Left ventricle myocardium superior (tissue), 1 donor: ENCODE data around the gene FADS3. TPM values are rescaled to one million over a fixed set of nuclear protein-coding genes. Genes with fewer than 3 reads are reported as not detected.
"Not testable (repeated sequence)": the region's sequence is repeated elsewhere in the genome, so short reads cannot be mapped to it uniquely, and the experiment has no call there.

Experiments
- ATAC-seq: fragments of 200-7000 bp; cut with Tn5 transposase; one replicate; pipeline ENCODE4 v1.9.1; 2020; ENCODE audit warnings: mild to moderate bottlenecking, moderate library complexity
- DNase-seq: peaks from one replicate; pipeline ENCODE4 v3.0.0-alpha.2; 2020
- intact Hi-C: fragments of 100-400 bp; cut with micrococcal nuclease; formaldehyde crosslinking; loops from one replicate; pipeline ENCODE4 v1.11.0; 2022
- total RNA-seq: library from RNA; stranded (reverse); fragmentation: NEBNext Ultra II Directional; extraction: Animal tissue kit (Norgen Biotek cat#: 25700); gene quantifications from one replicate; pipeline ENCODE4 v1.2.1, GENCODE V29; 2021
- donor health status: DM: no; HTN: yes; CAD: no; lungs with severe emphysema.

The FADS3 gene
- total RNA-seq, 1 donor from 2014 or later = 69.7 TPM

GRCh38 chr11:61885784-61886580 is 5.4 kb downstream of the FADS3 start:
- no peak for ATAC-seq
- intact Hi-C loops = no loop called here
- DNase-seq = no peak

- DNase-seq (no peak), ATAC-seq (no peak)
- intact Hi-C loops = no loop called here
These were observed 6.1 kb downstream of the FADS3 start for GRCh38 chr11:61885166-61885778.

DNA sequence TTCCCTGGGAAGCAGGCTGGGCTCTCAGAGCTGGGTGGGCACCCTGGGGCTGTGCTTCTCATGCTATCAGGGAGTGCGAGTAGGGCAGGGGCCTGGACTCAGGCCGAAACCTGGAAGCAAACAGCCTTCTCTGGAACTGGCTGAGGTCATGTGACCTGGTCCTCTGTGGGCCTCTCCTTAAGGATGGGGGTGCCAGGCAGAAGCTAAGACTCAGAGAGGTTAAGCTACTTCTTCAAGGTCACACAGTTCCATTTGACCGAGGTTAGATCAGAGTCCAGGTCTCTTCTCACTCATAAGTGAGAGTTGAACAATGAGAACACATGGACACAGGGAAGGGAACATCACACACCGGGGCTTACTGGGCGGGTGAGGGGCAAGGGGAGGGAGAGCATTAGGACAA is 7.4 kb downstream of the FADS3 start:
- intact Hi-C loops = no loop called here
- no peak for ATAC-seq

DNA sequence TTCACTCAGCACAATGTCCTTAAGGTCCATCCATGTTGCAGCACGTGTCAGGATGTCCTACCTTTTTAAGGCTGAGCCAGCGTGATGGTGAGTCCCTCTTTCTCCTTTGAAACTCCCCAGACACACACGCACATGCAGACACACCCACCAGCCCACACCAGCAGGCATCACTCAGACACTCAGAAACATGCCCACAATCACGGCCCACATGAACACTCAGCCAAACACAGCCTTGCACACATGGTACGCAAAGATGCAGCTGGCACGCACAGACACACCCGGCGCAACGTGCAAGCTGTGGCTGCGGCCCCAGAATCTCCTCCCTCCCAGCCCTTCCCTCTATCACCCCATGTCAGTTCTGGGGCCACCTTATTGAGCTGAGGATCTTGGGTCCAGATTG is 8.0 kb downstream of the FADS3 start:
- ATAC-seq (no peak), DNase-seq (no peak)
- intact Hi-C loops = no loop called here

More for the DNA sequence above, 7.4 kb downstream of the FADS3 start:
- no peak for DNase-seq

GRCh38 chr11:61882879-61883278 is 8.5 kb downstream of the FADS3 start:
- DNase-seq (no peak), ATAC-seq (no peak)
- intact Hi-C loops = no loop called here

DNA sequence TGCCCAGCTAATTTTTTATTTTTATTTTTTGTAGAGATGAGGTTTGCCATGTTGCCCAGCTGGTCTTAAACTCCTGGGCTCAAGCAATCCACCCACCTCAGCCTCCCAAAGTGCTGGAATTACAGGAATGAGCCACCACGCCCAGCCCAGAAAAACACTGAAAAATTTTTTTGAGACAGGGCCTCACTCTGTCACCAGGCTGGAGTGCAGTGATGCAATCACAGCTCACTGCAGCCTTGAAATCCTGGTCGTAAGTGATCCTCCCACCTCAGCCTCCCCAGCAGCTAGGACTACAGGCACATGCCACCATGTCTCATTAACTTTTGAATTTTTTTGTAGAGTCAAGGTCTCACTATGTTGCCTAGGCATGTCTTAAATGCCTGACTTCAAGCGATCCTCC is 9.1 kb downstream of the FADS3 start:
- ATAC-seq, intact Hi-C loops, DNase-seq: not testable (repeated sequence)

GRCh38 chr11:61881397-61881796 is 9.9 kb downstream of the FADS3 start:
- peak; percentile 48 for ATAC-seq
- intact Hi-C loops = no loop called here
- DNase-seq = no peak

- ATAC-seq (no peak), DNase-seq (no peak)
- intact Hi-C loops = no loop called here
These were observed 10.9 kb downstream of the FADS3 start for GRCh38 chr11:61880454-61880853.

- intact Hi-C loops = no loop called here
These were observed 11.3 kb downstream of the FADS3 start for GRCh38 chr11:61880031-61880430.

GRCh38 chr11:61879152-61879551 is 12.2 kb downstream of the FADS3 start:
- DNase-seq (no peak), ATAC-seq (no peak)
- intact Hi-C loops = no loop called here

More at GRCh38 chr11:61880031-61880430, 11.3 kb downstream of the FADS3 start:
- DNase-seq = no peak
- no peak for ATAC-seq

DNA sequence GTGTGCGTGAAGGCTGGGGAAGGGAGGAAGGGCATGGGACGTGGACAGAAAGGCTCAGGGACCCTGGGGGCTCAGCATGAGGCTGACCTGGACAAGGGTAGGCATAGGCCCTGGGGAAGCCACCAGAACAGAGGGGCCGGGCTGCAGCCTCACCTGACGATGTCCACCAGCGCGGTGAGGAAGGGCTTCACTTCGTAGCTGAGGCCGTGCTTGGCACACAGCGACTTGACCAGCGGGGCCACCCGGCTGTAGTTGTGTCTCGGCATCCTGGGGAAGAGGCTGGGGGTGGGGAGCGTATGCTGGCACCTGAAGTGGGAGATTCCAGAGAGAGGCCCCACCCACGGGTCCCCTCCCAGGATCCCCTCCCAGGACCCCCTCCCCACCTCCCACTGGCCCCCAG is 15.6 kb downstream of the FADS3 start:
- intact Hi-C loops = no loop called here
- no peak for ATAC-seq

DNA sequence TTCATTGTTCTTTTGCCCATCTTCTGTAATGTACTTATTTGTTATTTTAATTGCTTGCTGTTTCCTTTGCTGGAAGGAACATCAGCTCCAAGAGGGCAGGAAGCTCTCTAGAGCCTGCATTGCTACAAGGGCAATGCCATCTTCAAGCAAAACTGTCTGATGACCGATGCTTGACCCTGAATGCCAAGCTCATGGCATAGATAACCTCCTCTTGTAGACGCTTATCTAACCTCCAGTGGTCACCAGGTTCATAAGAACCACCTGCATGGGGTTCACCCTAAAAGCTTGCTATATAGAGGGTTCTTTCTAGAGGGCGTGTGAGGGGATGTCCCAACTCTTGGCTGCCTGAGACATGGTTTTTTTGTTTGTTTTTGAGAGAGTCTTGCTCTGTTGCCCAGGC is 16.5 kb downstream of the FADS3 start:
- intact Hi-C loops = no loop called here
- DNase-seq (no peak), ATAC-seq (no peak)

More for the DNA sequence above, 15.6 kb downstream of the FADS3 start:
- no peak for DNase-seq

GRCh38 chr11:61874377-61874809 is 17.0 kb downstream of the FADS3 start:
- intact Hi-C loops = no loop called here
- ATAC-seq (peak; percentile 76), DNase-seq (peak; percentile 81)

DNA sequence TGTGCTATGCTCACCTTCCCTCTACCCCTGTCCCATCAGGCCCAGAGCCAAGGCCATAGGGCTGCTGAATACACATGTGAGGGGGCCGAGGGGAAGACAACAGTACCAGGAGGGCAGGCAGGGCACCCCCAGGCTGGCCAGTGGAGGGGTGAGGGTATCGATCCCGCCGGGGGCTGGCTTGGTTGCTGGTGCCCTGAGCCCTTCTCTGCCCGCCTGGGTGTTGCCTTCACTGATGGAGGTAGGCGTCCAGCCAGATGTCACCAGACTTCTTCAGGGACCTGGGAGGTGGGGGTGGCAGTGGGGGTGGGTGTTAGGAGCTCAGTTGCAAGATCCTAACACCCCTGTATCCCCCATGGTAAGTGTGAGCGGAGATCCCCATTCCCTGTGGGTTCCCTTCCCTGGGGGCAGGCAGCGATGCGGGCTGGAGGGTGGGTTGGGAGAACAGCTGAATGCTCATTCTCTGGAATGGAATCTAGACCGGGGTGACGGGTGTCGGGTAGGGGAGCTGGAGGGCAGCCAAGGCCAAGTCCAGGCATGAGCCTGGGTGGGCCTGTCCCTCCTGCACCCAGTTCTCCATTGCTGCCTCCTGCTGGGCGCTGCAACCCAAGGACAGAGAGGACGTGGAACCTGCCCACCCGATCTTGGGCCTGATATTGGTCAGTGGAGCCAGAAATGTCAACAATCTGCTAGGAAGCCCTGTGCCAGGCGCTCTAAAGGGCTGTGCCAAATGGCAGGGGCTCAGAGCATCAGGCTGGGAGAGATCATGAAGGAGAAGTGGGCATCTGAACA is 17.6 kb downstream of the FADS3 start:
- DNase-seq (no peak), ATAC-seq (peak; percentile 33)
- intact Hi-C loops = no loop called here

DNA sequence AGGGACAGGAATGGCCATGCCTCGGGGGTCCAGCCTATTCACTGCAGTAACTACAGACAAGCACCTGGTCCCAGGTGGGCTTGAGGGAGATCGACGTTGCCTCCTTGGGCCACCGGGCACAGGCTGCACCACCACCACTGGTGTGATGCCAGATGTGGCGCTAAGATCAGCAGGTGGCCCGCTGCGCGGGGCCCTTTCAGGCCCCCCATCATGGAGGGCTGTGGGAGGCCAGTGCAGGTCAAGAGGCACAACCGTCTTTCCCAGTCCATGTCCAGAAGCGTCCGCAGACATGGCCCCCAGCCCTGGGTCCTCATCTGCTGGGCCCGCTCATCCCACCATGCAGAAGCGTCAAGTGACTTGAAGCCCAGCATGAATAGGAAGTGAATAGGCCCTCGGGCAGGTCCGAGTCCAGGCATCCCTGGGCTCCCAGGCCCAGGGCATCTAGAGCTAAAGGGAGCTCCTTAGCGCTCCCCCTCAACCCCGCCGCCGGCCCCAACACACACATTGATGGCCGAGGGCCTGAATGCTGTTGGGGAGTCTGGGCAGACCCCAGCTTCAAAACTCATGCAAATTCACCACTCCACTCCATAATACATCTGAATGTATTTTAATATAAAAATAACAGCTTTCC is 18.3 kb downstream of the FADS3 start:
- ATAC-seq (no peak), DNase-seq (no peak)
- intact Hi-C loops = no loop called here

DNA sequence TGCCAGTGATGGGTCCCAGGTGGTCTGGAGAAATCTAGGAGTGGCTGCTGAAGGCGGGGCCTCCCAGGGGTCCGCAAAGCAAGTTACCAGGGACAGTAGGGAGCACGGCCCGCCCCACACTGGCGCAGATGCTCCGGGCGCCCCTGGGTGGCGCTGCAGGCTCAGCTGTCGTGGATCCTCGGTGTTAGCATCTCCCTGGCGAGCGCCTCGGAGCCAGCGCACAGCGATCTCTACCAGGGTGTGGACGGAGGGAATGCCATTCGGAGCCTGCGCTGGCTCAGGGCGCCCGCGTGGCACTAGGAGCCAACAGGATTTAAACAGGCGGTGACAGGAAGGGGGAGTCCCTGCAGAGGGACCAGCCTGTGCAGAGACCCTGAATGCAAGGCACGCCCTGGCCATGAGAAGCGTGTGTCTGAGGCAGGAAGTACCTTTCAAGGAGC is 20.2 kb downstream of the FADS3 start:
- DNase-seq (peak; percentile 90), ATAC-seq (peak; percentile 84)
- intact Hi-C loops = no loop called here

DNA sequence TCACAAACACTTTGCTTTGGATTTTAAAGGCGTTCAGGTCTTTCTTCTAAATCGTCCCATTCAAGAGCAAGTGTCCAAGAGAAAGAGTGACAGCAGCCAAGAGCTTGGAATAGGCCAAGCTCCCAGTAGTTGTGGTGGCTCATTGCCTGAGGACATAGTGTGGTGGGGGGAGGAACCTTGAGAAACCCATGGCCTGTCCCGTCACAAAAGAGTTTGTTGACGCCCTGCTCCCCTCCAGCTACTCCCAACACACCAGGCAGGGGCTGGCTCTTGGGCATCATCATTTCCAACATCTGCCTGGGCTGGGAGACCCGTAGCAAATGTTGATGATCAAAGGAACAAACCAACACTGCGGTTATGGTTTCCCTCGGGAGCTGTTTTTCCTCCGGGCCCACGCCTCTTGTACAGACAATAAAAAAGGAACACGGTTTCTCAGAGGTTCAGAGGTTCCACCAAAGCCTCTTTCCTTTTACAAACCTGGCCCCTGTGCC is 20.8 kb downstream of the FADS3 start:
- intact Hi-C loops = no loop called here
- DNase-seq = no peak
- ATAC-seq = no peak

DNA sequence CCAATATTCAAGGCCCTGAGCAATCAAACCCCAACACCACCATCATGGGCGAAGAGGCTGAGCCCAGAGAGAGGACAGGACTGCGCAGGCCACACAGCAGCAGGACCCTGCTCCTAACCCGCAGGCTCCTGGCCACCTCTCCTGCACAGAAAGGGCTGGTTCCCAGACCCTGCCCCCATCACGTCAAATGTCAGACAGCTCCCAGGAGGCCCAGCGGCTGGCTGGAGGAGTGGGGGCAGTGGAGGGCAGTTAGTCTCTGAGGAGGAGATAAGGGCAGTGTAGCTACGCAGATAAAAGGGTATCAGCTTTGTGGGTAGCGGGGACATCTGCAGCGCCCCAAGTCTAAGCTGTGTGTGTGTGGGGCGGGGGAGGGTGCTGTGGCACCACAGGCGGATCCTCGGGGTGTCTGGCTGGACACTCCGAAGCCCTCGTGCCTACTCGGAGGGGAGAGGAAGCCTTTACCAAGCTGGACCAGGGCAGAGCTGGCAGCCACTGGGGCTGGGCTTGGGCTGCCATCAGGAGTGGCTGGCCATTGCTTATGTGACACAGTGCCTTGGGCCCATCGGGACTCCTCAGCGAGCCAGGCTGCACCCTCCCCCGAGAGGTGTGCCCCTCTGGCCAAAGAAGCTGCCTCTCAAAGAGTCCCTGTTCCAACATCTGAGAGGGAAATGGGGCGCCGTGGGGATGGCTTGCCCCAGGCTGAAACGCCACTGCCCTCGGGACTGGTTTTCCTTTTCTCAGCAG is 21.5 kb downstream of the FADS3 start:
- DNase-seq (no peak), ATAC-seq (no peak)
- intact Hi-C loops = no loop called here

GRCh38 chr11:61869429-61869707 is 22.0 kb downstream of the FADS3 start:
- DNase-seq = no peak
- intact Hi-C loops = no loop called here
- no peak for ATAC-seq
